HG03520 (cell line): ENCODE results near the gene DDIT4L.
"Not testable (repeated sequence)": the region's sequence is repeated elsewhere in the genome, so short reads cannot be mapped to it uniquely, and the experiment has no call there.

Source experiments
- ATAC-seq: cut with Tn5 transposase; IDR thresholded peaks from one replicate; pipeline ENCODE4 v1.9.1; 2021; ENCODE audit warnings: mild to moderate bottlenecking, moderate library complexity; ENCODE audit not compliant: unreplicated experiment

The DDIT4L gene

GRCh38 chr4:100189820-100190642 is at the start of gene DDIT4L:
DDIT4L (minus strand) TSS chr4:100190468; CDS start chr4:100189983, 485 bp downstream.
- ATAC-seq, result no peak

- ATAC-seq, result no peak
Observed at GRCh38 chr4:100240008-100240407, 49.7 kb upstream of the DDIT4L start.

DNA sequence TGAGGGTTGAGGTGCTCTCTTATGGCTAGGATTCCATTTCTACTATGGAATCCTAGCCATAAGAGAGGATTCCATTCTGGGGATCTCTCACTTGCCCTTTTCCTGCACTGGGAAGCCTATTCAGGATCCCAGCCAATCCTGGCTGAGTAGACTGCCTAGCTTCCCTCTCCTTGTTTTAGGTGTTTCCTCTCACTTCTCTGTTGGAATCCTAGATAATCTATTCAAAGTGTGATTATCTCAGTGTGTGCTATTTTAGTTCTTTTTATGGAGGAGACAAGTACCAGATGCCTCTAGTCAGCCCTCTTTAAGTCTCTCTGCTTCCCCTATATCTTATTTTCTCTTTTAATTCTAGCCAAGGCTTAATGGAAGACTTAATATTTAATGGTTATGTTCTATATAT is 34.5 kb upstream of the DDIT4L start:
- ATAC-seq, result no peak

DNA sequence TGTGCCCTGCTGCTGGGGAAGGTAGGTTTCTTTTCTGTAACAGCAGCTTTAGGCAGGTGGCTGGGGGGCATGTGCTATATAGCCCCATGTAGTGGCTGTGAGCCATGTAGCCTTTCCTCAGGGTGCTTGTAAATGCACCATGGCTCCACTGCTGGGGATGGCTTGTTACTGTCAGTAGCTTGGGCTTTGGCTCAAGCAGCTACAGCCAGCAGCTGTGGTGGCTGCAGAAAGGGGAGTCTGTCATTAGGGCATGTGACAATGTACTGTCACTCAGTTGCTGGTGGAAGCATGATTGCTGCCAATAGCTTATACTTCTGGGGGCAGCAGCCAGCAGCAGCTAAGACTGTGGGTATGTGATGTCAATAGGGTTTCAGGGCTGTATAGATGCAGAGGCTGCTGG is 33.9 kb upstream of the DDIT4L start:
- no peak for ATAC-seq

GRCh38 chr4:100208964-100209363 is 18.7 kb upstream of the DDIT4L start:
- ATAC-seq, result peak; percentile 85

DNA sequence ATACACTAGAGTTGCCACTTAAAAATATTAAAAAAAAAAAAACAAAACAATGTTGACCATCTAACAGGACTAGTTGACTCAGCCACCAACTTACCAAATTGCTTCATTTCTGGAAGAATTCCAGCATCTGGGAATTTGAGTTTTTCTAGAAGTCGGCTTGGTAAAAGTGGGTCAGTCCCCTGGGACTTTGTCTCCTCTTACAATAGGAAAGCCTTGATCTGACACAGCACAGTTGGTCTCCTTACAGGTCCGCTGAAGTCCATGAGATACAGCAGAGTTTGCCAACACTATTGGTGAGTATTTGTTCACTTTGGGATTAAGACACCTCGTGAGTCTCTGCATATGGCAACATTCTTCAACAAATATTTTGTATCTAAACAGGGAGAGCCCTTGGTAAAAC is 18.2 kb upstream of the DDIT4L start:
- peak; percentile 5 for ATAC-seq

DNA sequence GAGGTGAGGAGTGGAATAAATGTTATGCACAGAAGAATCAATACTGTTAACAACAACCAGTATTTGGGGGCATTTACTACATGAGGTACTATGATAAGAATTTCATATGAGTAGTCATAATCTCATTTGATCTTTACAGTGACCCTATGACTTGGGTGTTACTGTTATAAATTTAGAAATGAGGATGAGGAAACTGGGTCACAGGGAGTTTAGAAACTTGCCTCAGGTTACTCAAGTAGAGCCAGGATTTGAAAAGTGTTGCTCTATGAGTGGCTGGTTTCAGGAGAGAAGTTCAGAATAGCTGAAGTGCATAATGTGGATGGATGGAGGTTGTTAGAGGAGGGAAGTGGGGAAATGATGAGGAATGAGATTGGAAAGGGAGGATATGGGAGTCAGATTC is 16.6 kb upstream of the DDIT4L start:
- ATAC-seq, result no peak

DNA sequence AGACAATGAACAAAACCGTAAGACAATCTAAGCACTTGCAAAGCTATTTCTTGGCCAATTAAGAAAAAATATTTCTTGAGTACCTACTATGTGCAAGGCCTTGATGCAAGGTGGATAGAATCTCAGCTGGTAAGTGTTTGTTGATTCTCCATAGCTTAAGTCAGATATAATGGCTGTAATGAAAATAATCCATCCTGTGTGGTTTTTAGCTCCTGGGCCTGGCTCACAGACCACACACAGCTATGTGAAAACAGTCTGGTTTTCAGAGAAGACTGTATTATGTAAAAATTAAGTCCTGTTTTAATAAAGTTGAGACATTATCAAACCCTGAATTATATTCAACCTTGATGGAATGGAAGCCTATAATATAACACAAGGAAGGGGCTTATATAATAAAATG is 7.8 kb upstream of the DDIT4L start:
- ATAC-seq, result no peak

- not testable (repeated sequence) for ATAC-seq
Observed at GRCh38 chr4:100196388-100197071, 6.3 kb upstream of the DDIT4L start.

DNA sequence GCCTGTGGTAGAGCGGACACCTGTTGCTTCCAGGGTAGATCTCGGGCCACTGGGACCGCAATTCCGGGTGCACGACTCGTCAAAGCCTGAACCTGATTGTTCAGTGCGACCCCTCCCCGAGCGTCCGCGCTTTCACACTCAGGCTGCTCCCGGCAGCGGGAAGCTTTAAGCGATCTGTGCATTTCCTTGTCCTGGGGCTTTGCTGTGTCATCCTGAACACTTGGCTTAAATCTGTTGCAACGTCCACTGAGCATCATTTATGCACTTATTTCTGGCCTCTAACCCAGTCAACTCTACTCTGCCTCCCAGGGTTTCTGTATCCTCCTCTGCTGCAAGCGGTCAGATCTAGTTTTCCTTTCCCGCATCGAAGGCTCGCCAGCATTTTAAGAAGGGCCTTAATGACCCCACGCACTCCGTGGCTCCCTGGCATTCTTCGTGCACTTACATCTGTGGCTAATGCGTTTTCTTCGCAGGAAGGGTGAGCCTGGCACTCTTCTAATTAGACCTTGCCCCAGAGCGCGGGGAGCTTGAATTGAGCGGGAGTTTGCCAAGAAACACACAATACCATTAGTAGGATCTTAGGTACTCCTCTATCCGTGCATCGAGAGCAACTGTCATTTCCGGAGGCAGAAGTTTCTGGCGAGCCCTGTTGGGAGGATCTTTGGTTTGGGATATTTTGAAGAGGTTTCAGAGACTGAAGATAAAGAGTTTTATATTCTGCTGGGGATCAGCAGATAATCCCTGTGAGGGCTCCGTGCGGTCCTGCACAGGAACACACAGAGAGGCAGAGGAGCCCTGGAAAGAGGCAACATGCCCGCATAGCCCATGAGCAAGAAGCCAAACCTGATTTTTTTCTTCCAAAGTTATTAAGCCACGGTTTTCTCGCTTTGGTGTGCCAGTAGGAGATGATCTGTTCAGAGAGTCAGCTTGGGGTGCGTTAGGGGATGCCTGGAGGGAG is 654 bp upstream of the DDIT4L start:
- no peak for ATAC-seq

DNA sequence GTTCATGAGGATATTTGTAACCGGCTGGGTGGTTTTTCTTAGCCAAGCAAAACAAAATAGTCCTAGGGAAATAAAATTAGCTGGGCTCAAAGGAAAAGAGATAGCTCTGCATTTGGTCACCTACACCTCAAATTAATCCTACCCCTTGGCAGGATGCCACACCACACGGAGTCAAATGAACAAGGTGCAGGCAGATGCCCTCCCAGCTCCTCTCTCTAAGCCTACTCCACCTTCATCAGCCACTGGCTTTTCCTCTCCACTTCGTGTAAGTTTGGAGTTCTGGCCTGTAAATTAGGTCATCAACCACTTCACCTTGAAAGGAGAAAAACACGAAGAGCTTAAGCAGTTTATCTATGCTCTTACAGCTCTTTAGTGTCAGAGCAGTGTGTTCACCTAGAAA is 1.4 kb downstream of the DDIT4L start:
- ATAC-seq, result no peak

DNA sequence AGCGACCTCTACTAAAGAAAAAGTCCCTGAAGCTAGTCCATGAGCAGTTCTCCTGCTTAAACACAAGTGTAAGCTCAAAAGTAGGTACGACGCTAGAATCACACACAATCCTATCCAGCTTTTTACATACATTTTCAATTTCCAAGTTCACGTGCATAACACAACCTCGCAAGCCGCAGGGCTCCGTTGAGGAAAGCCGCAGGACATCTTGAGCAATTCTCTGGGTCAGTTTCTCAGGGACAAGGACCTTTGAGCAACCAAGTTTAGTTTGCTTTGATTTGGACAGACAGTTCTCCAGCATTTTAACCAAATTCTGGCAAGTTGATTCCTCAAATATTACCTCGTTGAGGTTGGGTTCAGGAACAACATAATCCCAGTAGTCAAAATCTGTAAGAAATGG is 2.5 kb downstream of the DDIT4L start:
- no peak for ATAC-seq

DNA sequence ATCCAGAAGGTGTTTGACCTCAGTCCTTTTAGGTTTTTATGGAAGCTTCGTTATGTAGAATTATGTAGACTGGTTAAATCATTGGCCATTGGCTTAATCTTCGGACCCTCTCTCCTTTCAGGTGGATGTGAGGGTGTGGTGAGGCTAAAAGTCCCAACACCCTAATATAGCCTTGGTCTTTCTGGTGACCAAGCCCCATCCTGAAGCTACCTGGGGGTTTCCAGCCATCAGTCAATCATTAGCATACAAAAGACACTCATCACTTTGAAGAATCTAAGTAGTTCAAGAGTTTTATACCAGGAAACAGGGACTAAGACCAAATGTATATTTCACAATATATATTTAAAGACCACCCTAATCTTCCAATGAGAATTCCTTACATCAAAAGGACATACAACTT is 5.5 kb downstream of the DDIT4L start:
- ATAC-seq, result no peak

GRCh38 chr4:100177855-100178254 is 12.4 kb downstream of the DDIT4L start:
- no peak for ATAC-seq

- ATAC-seq, result no peak
Observed at GRCh38 chr4:100177126-100177525, 13.1 kb downstream of the DDIT4L start.

- ATAC-seq, result no peak
Observed at GRCh38 chr4:100175858-100176257, 14.4 kb downstream of the DDIT4L start.

- ATAC-seq, result no peak
Observed at GRCh38 chr4:100174985-100175383, 15.3 kb downstream of the DDIT4L start.

DNA sequence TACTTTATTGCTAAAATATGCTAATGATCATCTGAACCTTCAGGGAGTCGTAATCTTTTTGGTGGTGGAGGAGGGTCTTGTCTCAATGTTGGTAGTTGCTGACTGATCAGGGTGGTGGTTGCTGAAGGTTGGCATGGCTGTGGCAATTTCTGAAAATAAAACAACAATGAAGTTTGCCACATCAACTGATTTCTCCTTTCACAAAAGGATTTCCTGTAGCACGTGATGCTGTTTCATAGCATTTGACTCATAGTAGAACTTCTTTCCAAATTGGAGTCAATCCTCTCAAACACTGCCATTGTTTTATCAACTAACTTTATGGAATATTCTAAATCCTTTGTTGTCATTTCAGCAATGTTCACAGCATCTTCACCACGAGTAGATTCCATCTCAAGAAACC is 19.3 kb downstream of the DDIT4L start:
- ATAC-seq, result no peak

- no peak for ATAC-seq
Observed at GRCh38 chr4:100169491-100170485, 20.5 kb downstream of the DDIT4L start.

- no peak for ATAC-seq
Observed at GRCh38 chr4:100168521-100168920, 21.7 kb downstream of the DDIT4L start.
